Natural killer cell treated with Interleukin-12 subunit alpha and Interleukin-12 subunit beta and Interleukin-15 and Interleukin-18, amount 100 ng/mL, for 72 hours (primary cell): ENCODE data around the gene NOL4L. TPM values are rescaled to one million over a fixed set of nuclear protein-coding genes. Genes with fewer than 3 reads are reported as not detected.
"Not testable (repeated sequence)": the region's sequence is repeated elsewhere in the genome, so short reads cannot be mapped to it uniquely, and the experiment has no call there.

Experiments
- ATAC-seq, 2 donors: fragments of 150-1000 bp; cut with Tn5 transposase in 1 of 2; sonication (Bioruptor Pico), chemical (Tn5 transposase) in 1 of 2; 2 replicates each; pipeline ENCODE4 v1.10.0; 2021
- DNase-seq: peaks from one replicate; pipeline ENCODE4 v3.0.0; 2022; ENCODE audit warnings: low spot score
- H3K27ac Mint-ChIP-seq, 2 donors: 1 replicate in 1 of 2; 2 replicates in 1 of 2; pipeline ENCODE4 v1.8.0; 2022; ENCODE audit warnings: mixed read lengths in 2 of 2, mild to moderate bottlenecking in 1 of 2, moderate library complexity in 1 of 2
- H3K27me3 Mint-ChIP-seq, 2 donors: 1 replicate in 1 of 2; 2 replicates in 1 of 2; pipeline ENCODE4 v1.8.0; 2022; ENCODE audit warnings: mixed read lengths in 2 of 2
- H3K36me3 Mint-ChIP-seq: one replicate; pipeline ENCODE4 v1.8.0; 2022; ENCODE audit warnings: mixed read lengths
- H3K4me1 Mint-ChIP-seq, 2 donors: 1 replicate in 1 of 2; 2 replicates in 1 of 2; pipeline ENCODE4 v1.8.0; 2022; ENCODE audit warnings: low read depth in 2 of 2, mixed read lengths in 2 of 2, mild to moderate bottlenecking in 1 of 2
- H3K4me3 Mint-ChIP-seq: one replicate; pipeline ENCODE4 v1.8.0; 2022; ENCODE audit warnings: mixed read lengths
- H3K9me3 Mint-ChIP-seq: 2 replicates; pipeline ENCODE4 v1.8.0; 2022; ENCODE audit warnings: mixed read lengths
- total RNA-seq, 2 donors: library from RNA; stranded (reverse); gene quantifications; one replicate each; pipeline ENCODE4 v1.2.3, GENCODE V29; 2022

Gene NOL4L
- total RNA-seq, 2 donors from 2014 or later: 20.0 to 20.1 TPM

- DNase-seq: no peak
- Mint-ChIP-seq H3K27me3 (peaks cover 5 to 6% of the 10 kb centered on the region in 2 donors), H3K27ac (no peak overlapping the region), H3K4me1 (peaks cover 37 to 43% of the 10 kb centered on the region in 2 donors), H3K9me3 (no peaks in the 10 kb centered on the region), H3K4me3 (peak overlapping the region; percentile 79), H3K36me3 (no peaks in the 10 kb centered on the region)
- peak; percentile 12 to 34 for ATAC-seq
Measured at GRCh38 chr20:32582659-32583580, 2.2 kb downstream of the NOL4L start.

DNA sequence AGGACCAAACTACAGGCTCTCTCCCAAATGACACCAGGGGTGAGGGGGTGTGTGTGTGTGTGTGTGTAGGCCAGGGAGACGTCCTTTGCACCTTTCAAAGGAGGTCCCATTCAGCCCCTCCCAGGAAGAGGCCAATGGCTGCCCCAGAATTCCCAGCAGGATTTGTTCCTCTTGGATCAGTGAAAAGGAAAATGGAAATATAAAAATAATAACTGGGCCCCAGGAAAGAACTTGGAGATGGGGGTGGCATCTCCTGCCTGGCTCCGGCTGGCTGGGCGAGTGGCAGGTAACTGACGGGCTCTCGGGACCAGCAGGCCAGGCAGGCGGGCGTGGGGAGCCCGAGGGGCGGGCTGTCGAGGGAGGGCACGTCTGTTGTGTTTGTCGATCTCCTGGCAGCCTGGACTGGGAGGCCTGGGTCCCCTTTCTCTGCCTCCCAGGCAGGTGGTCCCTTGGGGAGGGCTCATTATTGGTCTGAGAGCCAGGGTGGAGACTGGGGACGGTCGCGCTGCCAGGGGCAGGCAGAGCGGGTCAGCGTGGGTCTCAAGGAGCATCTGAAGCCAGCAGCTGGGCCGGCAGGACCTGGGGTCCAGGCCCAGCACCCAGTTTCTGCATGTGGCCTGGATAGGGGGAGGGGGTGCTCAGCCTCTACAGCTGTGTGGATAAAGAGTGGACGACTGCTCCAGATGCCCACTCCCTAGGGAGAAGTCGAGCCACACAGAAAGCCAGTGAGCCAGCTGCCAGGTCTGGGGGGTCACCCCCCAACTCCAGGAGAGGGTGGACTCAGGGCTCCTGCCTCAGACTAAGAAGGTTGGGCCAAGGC, 3.1 kb downstream of the NOL4L start:
- Mint-ChIP-seq H3K27me3 (no peaks in the 10 kb centered on the region), H3K27ac (peak overlapping the region; percentile 62 to 89), H3K9me3 (no peaks in the 10 kb centered on the region), H3K4me1 (peaks cover 34 to 38% of the 10 kb centered on the region in 2 donors), H3K4me3 (peak overlapping the region; percentile 79), H3K36me3 (no peaks in the 10 kb centered on the region)
- no peak for ATAC-seq
- DNase-seq: no peak

DNA sequence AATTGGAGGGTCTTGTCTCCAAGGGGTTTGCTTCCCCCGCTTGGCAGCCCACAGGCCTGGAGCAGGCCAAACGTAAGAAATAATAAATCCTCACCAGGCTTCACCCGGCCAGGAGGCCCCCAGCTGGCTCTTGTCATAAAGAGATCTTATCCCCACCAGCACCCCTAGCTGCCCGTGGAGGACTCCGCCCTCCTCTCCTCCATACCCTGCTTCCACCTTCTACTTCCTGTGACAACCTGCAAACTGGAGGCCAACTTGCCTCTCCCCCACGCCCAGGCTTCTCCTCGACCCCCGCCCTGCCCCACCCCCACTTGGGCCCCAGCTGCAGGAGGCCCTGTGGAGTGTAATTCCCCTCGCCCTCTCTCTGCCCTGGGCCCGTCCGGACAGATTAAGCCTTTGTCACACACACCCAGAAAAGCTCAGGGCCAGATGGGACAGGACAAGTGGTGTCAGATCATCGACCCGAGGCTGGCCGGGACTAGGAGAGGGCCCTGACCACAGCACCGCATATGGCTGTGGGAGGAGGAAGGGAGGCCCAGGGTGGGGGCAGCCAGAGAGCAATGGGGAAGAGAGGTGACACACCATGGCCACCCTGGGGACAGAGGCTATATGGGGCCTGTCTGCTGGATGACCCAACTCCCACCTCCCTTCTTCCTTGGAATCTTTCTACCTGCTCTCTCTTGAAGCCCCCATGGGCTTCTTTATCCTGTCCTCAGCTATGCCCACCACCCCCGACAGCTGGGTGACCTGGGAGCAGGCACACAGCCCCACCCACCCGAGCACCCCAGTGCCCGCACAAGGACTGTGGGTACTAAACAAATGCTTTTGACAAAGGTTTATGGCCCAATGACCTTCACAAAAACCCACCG, 3.9 kb downstream of the NOL4L start:
- peaks cover 25 to 31% of the 10 kb centered on the region in 2 donors for H3K4me1 Mint-ChIP-seq
- H3K9me3 Mint-ChIP-seq: no peaks in the 10 kb centered on the region
- peak overlapping the region; percentile 79 for H3K4me3 Mint-ChIP-seq
- no peaks in the 10 kb centered on the region for H3K27me3 Mint-ChIP-seq
- peak in 1 of 2 donors; percentile 13 for ATAC-seq
- H3K27ac Mint-ChIP-seq: peak overlapping the region; percentile 62 to 89
- H3K36me3 Mint-ChIP-seq: no peaks in the 10 kb centered on the region
- no peak for DNase-seq

DNA sequence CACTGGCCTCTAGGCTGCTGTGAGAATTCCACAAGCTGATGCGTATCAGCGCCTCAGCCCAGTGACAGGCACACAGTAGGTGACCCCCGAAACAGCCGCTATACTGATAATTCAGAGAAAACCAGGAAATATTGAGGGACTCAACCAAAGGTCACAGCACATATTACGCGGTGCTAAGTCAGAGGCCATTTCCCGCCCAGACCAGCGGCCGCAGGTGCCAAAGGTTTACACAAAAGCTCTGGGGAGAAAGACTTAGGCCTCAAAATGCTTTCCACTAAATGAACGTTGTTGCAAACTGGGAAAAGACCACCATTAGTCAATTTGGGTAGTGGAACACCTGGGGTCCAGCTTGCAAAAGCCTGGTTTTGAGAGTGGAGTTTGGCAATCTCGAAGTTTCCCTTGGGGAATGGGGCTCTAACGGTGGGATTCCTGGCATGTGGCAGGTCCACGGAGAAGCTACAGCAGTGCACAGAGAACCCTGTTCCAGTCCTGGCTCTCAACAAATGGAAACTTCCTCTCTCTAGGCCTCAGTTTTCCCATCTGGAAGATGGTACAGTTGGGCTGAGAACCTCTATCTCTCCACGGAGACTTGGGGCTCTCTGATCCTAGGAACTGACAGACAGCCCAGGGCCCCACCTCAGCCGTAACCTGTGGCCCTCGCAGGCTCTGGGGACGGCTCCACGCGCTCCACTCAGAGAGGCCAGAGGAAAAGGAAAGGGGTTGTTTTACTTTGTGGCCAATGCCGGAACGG, 4.7 kb downstream of the NOL4L start:
- DNase-seq: no peak
- H3K4me1 Mint-ChIP-seq: peaks cover 18 to 24% of the 10 kb centered on the region in 2 donors
- peak overlapping the region; percentile 62 to 89 for H3K27ac Mint-ChIP-seq
- no peaks in the 10 kb centered on the region for H3K27me3 Mint-ChIP-seq
- H3K9me3 Mint-ChIP-seq: no peaks in the 10 kb centered on the region
- ATAC-seq: no peak
- H3K4me3 Mint-ChIP-seq: no peak overlapping the region
- H3K36me3 Mint-ChIP-seq: no peaks in the 10 kb centered on the region

- Mint-ChIP-seq H3K4me1 (peaks cover 22 to 28% of the 10 kb centered on the region in 2 donors), H3K27ac (peak overlapping the region in 1 of 2 donors; percentile 5), H3K9me3 (no peaks in the 10 kb centered on the region), H3K27me3 (no peaks in the 10 kb centered on the region), H3K4me3 (no peak overlapping the region), H3K36me3 (no peaks in the 10 kb centered on the region)
- no peak for DNase-seq
- ATAC-seq: no peak
Measured at GRCh38 chr20:32578840-32579390, 6.2 kb downstream of the NOL4L start.

GRCh38 chr20:32578062-32578461, 7.1 kb downstream of the NOL4L start:
- not testable (repeated sequence) for ATAC-seq, H3K36me3 Mint-ChIP-seq, DNase-seq, H3K4me3 Mint-ChIP-seq, H3K27me3 Mint-ChIP-seq, H3K9me3 Mint-ChIP-seq
- Mint-ChIP-seq H3K27ac (peak overlapping the region in 1 of 2 donors; percentile 5), H3K4me1 (peaks cover 27 to 35% of the 10 kb centered on the region in 2 donors)

GRCh38 chr20:32577657-32578056, 7.5 kb downstream of the NOL4L start:
- Mint-ChIP-seq H3K9me3 (no peaks in the 10 kb centered on the region), H3K27ac (peak overlapping the region in 1 of 2 donors; percentile 5), H3K36me3 (no peaks in the 10 kb centered on the region), H3K4me1 (peaks cover 30 to 37% of the 10 kb centered on the region in 2 donors), H3K27me3 (no peaks in the 10 kb centered on the region), H3K4me3 (no peak overlapping the region)
- no peak for DNase-seq
- no peak for ATAC-seq

GRCh38 chr20:32577023-32577422, 8.1 kb downstream of the NOL4L start:
- no peaks in the 10 kb centered on the region for H3K36me3 Mint-ChIP-seq
- no peaks in the 10 kb centered on the region for H3K9me3 Mint-ChIP-seq
- H3K27ac Mint-ChIP-seq: no peak overlapping the region
- no peaks in the 10 kb centered on the region for H3K27me3 Mint-ChIP-seq
- peaks cover 33 to 40% of the 10 kb centered on the region in 2 donors for H3K4me1 Mint-ChIP-seq
- H3K4me3 Mint-ChIP-seq: no peak overlapping the region
- ATAC-seq: no peak
- no peak for DNase-seq

GRCh38 chr20:32576560-32576959, 8.6 kb downstream of the NOL4L start:
- H3K9me3 Mint-ChIP-seq: no peaks in the 10 kb centered on the region
- H3K27me3 Mint-ChIP-seq: no peaks in the 10 kb centered on the region
- H3K27ac Mint-ChIP-seq: no peak overlapping the region
- H3K36me3 Mint-ChIP-seq: no peaks in the 10 kb centered on the region
- H3K4me1 Mint-ChIP-seq: peaks cover 34 to 41% of the 10 kb centered on the region in 2 donors
- no peak overlapping the region for H3K4me3 Mint-ChIP-seq
- ATAC-seq (no peak), DNase-seq (no peak)

DNA sequence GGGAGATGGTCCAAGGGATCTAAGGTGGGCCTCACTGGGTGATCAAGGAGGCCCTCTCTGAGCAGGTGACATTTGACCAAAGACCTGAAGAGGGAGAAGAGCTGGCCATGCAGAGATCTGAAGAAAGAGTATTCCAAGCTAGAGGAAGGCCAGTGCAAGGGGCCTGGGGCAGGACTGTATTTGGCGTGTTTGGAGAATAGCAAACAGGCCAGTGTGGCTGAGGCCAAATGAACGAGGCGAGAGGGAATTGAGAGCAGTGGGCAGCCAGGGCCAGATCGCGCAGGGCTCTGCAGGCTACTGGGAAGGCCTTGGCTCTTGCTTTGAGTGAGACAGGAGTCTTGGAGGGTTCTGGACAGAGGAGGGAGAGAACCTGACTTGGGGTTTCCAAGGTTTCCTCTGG, 9.3 kb downstream of the NOL4L start:
- Mint-ChIP-seq H3K27ac (no peak overlapping the region), H3K4me3 (no peak overlapping the region), H3K9me3 (no peaks in the 10 kb centered on the region), H3K27me3 (no peaks in the 10 kb centered on the region), H3K36me3 (no peaks in the 10 kb centered on the region), H3K4me1 (peaks cover 31 to 36% of the 10 kb centered on the region in 2 donors)
- no peak for ATAC-seq
- DNase-seq: no peak

GRCh38 chr20:32575227-32575581, 9.9 kb downstream of the NOL4L start:
- no peaks in the 10 kb centered on the region for H3K27me3 Mint-ChIP-seq
- H3K36me3 Mint-ChIP-seq: no peaks in the 10 kb centered on the region
- no peak for ATAC-seq
- H3K27ac Mint-ChIP-seq: no peak overlapping the region
- H3K4me1 Mint-ChIP-seq: peaks cover 34 to 37% of the 10 kb centered on the region in 2 donors
- no peaks in the 10 kb centered on the region for H3K9me3 Mint-ChIP-seq
- no peak for DNase-seq
- no peak overlapping the region for H3K4me3 Mint-ChIP-seq

DNA sequence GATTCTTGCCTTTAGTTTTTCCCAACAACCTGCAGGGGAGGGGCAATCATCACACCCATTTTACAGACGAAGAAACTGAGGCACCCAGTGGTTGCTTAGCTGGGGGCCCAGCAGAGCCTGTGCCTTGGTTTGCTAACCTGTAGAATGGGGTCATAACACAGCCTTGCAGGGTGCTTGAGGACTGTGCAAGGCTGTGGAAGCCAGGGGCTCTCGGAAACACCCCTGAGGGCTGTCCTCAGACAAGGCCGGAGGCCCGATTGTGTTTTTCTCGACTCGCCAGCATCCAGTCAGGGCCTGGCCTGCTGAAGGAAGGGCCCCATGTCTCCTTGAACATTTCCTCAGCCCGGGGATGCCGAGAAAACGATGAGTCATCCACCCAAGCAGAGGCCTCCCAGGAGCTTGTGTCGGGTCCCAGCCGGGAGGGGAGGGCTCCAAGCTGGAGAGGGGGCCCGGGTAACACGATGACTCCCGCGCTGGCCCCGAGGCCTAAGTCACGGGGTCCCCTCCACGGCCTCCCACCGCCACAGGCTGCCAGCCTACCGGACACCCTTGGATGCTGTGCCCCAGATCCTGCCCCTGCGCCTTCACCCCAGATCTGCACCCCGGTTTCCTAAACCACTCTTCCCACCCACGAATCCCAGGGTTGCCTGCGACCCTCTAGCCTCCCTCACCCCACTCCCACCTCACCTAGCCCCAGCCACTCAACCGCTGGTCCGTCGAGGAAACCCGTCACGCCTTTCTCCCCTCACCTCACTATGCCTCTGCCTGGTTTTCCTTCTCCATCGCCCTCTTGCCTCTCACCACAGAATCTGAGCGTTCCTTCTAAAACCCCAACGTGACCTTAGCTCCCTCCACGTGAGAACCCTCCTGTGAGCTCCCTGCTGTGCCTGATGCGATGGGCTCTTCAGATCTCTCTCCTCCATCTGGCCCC, 10.6 kb downstream of the NOL4L start:
- Mint-ChIP-seq H3K36me3 (no peaks in the 10 kb centered on the region), H3K27me3 (no peaks in the 10 kb centered on the region), H3K4me3 (no peak overlapping the region), H3K9me3 (no peaks in the 10 kb centered on the region), H3K4me1 (peaks cover 37 to 44% of the 10 kb centered on the region in 2 donors), H3K27ac (no peak overlapping the region)
- DNase-seq: no peak
- peak; percentile 67 to 68 for ATAC-seq
